Left renal cortex interstitium (tissue), 4 donors: ENCODE measurements around the gene CPT1B. TPM values are rescaled to one million over a fixed set of nuclear protein-coding genes. Genes with fewer than 3 reads are reported as not detected.
"Not testable (repeated sequence)": the region's sequence is repeated elsewhere in the genome, so short reads cannot be mapped to it uniquely, and the experiment has no call there.

Experiments used
- DNase-seq, 4 donors: peaks; one replicate each; pipeline ENCODE4 v3.0.0-alpha.2; 2013; ENCODE audit warnings: low read depth in 4 of 4, low spot score in 2 of 4, missing footprints in 1 of 4
- polyA plus RNA-seq, 4 donors: library from polyadenylated mRNA; unstranded; fragments of 120-200 nt; gene quantifications; one replicate each; pipeline ENCODE4 v1.2.1, GENCODE V29; 2013; ENCODE audit not compliant: insufficient read length in 4 of 4

CPT1B gene
- polyA plus RNA-seq, 4 donors = 9.8 to 18.5 (median 10.9) TPM

GRCh38 chr22:50610041-50610451 is 31.8 kb upstream of the CPT1B start:
- no peak for DNase-seq

DNA sequence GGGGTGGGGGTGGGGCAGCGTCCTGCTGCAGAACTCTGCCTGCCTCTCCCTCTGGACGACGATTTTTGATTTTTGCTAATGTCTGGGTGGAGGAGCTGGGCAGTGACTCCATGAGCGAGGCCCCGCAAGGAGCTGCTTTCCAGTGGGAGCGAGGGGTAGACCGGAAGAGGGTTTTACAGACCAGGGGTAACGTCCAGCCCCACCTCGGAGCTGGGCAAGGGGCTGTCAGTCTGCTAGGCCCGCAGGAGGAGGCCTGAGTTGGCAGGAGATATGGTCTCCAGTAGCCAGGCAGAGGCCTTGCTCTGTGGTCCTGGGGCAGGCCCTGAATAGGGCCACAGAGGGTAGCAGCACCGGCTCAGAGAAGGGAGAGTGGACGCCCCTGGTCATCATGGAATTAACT is 31.4 kb upstream of the CPT1B start:
- no peak for DNase-seq

DNA sequence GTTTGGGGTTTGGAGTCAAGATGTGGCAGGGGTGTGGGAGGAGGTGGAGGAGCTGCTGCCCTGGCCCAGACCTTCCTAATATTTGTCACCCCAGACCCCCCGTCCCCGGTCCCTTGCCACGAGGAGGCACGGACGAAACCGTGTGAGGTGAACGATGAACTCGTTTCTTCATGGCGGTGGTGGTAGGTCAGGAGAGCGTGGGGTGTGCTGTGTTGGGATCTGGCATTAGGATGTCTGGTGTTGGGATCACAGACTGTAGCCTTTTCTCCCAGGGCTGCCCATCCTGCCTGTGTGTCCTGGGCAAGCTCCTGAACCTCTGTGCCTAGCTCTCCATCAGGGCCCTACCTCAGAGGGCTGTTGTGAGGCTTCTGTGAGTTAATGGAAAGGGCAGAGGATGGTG is 30.8 kb upstream of the CPT1B start:
- no peak for DNase-seq

DNA sequence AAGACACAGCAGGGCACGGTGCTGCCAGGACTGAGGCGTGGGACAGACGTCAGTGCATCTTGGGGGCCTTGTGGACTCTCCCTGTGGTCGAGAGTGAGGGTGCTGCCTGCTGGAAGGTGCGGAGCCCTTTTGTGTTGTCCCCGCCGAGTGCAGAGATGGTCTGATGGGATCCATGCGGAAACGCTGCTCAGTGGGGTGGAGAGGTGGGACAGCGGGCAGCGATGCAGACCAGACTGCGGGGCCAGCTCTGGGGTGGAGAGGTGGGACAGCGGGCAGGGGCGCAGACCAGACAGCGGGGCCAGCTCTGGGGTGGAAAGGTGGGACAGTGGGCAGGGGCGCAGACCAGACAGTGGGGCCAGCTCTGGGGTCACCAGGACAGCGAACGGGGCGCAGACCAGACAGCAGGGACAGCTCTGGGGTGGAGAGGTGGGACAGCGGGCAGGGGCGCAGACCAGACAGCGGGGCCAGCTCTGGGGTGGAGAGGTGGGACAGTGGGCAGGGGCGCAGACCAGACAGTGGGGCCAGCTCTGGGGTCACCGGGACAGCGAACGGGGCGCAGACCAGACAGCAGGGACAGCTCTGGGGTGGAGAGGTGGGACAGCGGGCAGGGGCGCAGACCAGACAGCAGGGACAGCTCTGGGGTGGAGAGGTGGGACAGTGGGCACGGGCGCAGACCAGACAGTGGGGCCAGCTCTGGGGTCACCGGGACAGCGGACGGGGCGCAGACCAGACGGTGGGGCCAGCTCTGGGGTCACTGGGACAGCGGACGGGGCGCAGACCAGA is 30.0 kb upstream of the CPT1B start:
- DNase-seq = not testable (repeated sequence)

- no peak for DNase-seq
Measured at GRCh38 chr22:50607659-50608020, 29.4 kb upstream of the CPT1B start.

GRCh38 chr22:50606946-50607658 is 28.9 kb upstream of the CPT1B start:
- no peak for DNase-seq

DNA sequence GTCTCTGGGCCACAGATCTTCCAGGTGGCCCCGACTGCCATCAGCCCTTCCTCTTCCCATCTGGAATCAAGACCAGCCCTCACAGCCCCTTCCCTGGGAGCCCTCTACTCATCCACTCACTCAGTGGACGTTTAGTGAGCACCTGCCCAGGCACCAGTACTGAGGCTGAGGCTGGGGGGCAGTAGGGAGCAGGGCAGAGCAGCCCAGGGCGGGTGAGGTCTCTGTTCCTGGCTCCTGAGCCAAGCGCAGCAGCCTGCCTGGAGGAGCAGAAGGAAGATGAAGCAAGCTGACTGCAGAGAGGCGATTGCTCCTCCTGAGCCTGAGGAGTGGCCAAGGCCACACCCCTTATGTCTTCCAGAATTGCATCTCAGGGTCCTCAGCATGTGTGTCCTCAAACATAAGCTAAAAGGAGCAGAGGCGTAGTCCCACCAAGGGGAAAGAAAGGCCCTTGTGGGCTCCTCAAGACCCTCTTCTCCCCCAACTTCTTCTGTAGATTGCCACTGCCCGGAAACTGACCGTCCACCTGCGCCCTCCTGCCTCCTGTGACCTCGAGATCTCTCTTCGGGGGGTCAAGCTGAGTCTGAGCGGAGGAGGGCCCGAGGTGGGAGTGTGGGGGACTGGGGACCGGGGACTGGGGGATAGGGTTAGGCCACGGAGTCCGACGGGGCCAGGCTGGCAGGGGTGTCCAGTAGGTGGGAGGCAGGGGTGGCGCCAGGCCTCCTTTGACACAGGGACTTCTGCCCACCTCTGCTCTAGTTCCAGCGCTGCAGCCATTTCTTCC is 28.1 kb upstream of the CPT1B start:
- DNase-seq = no peak

DNA sequence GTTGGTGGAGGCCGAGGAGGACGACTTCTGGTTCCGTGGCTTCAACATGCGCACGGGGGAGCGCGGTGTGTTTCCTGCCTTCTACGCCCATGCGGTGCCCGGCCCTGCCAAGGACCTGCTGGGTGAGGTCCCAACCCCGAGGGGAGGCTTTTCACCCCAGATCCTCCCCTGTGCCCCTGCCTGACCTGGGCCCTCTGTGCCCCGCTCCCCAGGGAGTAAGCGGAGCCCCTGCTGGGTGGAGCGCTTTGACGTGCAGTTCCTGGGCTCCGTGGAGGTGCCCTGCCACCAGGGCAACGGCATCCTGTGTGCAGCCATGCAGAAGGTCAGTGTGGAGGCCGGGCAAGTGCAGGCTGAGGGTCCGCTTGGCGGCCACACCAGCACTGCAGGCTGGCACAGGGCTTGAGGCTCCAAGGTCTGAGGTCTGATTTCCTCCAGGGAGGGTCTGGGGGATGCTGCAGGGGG is 27.4 kb upstream of the CPT1B start:
- DNase-seq = no peak

GRCh38 chr22:50605002-50605612 is 26.9 kb upstream of the CPT1B start:
- no peak for DNase-seq

DNA sequence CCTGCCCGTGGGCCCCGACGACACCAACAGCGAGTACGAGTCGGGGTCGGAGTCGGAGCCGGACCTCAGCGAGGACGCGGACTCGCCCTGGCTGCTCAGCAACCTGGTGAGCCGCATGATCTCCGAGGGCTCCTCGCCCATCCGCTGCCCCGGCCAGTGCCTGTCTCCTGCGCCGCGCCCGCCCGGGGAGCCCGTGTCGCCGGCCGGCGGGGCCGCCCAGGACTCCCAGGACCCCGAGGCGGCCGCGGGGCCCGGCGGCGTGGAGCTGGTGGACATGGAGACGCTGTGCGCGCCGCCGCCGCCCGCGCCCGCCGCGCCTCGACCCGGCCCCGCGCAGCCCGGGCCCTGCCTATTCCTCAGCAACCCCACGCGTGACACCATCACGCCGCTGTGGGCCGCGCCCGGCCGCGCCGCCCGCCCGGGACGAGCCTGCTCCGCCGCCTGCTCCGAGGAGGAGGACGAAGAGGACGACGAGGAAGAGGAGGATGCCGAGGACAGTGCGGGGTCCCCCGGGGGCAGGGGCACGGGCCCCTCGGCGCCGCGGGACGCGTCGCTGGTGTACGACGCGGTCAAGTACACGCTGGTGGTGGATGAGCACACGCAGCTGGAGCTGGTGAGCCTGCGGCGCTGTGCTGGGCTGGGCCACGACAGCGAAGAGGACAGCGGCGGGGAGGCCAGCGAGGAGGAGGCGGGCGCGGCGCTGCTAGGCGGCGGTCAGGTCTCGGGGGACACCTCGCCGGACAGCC is 26.2 kb upstream of the CPT1B start:
- no peak for DNase-seq

DNA sequence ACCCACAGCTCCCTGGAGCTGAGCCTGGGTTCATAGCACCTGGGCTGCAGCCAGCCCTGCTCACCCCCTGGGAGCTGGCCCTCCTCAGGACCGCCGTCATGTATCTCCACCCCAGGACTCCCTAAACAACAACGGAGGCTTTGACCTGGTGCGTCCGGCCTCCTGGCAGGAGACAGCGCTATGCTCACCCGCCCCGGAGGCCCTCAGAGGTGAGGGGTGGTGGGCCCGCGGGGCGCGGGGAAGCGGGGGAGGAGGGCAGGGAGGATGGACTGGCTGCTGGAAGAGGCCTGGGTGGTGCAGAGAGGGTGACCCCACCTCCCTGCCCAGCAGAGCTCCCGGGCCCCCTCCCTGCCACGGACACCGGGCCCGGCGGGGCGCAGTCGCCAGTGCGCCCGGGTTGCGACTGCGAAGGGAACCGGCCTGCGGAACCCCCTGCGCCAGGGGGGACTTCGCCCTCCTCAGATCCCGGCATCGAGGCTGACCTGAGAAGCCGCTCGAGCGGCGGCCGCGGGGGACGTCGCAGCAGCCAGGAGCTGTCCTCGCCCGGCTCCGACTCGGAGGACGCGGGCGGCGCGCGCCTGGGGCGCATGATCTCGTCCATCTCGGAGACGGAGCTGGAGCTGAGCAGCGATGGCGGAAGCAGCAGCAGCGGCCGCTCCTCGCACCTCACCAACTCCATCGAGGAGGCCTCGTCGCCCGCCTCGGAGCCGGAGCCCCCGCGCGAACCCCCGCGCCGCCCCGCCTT is 25.5 kb upstream of the CPT1B start:
- no peak for DNase-seq

DNA sequence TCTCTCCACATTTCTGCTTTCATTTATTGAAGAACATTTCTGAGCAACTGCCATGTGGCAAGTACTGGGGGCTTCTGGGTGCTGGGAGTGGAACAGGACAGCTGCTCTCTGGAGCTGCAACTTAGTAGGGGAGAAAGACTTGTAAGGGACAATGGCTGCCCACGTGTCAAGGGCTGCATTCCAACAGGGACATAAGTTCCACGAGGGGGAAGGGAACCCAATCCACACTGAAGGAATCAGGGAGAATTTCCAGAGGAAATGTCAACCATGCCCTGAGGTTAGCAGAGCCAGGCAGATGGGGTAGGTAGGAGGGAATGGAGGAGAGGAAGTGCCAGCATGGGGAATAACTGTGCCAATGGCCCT is 24.1 kb upstream of the CPT1B start:
- no peak for DNase-seq

- no peak for DNase-seq
Measured at GRCh38 chr22:50601669-50602337, 23.6 kb upstream of the CPT1B start.

DNA sequence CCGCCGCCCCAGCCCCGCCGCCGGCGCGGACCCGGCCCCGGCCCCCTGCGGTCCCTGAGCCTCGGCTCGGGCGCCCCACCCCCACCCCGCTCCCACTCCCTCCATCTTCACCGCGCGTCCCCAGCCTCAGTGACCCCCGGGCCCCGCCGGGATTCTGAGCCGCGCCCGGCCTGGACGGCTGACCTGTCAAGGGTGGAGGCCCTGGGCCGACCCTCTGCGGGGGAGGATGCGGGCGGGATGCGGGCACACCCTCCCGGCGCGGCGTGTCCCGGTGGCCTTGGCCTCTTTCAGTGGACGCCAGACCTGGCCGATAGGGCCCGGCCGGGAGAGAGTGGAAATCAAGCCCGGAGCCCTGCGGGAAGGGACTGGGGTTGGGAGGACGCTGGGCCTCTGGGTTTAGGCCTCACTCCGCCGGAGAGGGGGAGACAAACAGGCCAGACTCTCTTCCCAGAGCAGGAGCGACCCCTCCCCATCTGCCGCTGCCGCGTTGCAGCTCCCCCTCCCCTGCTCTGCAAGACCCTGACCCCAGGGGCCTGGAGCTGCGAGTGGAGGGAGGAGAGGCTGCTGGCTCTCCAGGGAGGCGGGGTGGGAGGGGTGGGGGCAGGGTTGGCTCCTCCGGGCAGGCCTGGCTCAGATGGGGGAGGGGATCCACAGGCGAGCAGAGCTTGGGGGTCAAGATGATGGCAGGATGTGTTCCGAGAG is 22.9 kb upstream of the CPT1B start:
- no peak for DNase-seq

- DNase-seq = no peak
Measured at GRCh38 chr22:50600538-50600937, 22.3 kb upstream of the CPT1B start, which contains the start of gene MAPK8IP2. Gene MAPK8IP2, plus strand, starts transcription at chr22:50600793. Its CDS starts 26 bp downstream, at chr22:50600819.

DNA sequence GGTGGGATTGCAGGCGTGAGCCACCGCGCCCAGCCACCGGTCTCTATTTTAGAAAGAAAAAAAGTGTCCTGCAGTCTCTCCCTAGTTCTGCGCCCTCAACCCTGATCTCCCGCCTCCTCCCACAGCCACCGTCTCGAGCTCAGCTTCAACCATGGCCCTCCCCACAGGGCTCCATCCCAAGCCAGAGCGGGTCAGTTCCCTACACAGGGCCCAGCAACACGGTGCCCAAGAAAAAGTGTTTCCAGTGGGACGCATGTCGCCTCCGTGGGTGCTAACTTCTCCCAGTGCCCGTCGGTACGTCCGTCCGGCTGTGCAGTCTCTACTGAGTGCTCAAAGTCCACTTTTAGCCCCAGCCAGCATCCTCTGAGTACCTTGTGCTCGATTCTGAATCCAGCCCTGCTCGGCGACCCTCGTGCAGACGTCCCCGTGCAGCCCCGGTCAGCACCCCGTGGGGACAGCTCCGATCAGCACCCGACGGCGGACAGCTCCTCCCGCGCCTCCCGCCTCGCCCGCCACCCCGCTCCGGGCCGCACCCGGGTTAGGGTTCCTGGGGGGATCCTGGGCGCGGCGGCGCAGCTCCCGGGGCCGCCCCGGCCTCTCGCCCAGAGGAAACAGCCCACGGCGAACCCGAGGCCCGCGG is 21.7 kb upstream of the CPT1B start:
- DNase-seq = no peak

DNA sequence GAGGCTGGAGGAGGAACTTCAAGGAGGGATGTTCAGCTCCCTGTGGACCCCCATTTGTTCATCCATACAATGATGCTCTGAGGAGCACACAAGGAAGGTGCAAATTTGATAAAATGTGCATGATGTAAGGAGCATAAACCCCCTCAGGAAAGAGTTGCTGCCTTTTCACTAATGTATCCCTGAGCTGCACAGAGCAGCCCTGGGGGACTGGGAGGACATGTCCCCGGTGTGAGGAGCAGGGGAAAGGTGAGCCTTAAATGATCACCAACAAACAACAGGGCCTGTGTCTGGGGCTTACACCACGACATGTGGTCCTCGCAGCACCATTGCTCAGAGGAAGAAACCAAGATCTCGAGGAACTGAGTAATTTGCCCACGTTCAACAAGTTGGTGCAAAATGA is 18.9 kb upstream of the CPT1B start:
- DNase-seq = no peak

GRCh38 chr22:50595189-50595588 is 17.0 kb upstream of the CPT1B start:
- no peak for DNase-seq
